ENCODE results near the gene TNFRSF8.

DNA sequence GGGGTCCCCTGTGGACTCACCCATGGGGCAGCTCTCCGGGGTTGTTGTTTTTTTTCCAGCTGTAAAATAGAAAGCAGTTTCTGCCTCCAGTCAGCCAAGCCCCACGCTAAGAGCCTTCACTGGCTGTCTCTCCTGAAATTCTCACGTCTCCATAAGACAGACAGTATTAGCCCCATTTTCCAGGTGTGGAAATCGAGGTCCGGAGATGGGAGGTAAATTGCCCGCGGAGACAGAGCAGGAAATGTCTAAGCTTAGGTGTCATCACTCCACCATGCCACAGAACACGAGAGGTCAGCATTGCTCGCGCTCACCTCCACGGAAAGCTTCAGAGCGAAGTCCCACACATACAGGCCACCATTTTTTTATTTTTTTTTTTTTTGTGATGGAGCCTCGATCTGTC lies 44.6 kb downstream of the TNFRSF8 start:
- TF ChIP-seq, protein P1, sequence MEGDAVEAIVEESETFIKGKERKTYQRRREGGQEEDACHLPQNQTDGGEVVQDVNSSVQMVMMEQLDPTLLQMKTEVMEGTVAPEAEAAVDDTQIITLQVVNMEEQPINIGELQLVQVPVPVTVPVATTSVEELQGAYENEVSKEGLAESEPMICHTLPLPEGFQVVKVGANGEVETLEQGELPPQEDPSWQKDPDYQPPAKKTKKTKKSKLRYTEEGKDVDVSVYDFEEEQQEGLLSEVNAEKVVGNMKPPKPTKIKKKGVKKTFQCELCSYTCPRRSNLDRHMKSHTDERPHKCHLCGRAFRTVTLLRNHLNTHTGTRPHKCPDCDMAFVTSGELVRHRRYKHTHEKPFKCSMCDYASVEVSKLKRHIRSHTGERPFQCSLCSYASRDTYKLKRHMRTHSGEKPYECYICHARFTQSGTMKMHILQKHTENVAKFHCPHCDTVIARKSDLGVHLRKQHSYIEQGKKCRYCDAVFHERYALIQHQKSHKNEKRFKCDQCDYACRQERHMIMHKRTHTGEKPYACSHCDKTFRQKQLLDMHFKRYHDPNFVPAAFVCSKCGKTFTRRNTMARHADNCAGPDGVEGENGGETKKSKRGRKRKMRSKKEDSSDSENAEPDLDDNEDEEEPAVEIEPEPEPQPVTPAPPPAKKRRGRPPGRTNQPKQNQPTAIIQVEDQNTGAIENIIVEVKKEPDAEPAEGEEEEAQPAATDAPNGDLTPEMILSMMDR (conservative IDR thresholded peaks at IDR 0.05; ENCODE audit: low read depth, low read length), result no peak
- no peak for TF ChIP-seq EZH2 (IDR thresholded peaks at IDR 0.05; ENCODE audit: low read length, unreplicated experiment)
- TF ChIP-seq EZH2phosphoT487 (IDR thresholded peaks at IDR 0.05; ENCODE audit: borderline replicate concordance, low read length), result no peak
